ENCODE data around the gene IGLL5.

Gene IGLL5

DNA sequence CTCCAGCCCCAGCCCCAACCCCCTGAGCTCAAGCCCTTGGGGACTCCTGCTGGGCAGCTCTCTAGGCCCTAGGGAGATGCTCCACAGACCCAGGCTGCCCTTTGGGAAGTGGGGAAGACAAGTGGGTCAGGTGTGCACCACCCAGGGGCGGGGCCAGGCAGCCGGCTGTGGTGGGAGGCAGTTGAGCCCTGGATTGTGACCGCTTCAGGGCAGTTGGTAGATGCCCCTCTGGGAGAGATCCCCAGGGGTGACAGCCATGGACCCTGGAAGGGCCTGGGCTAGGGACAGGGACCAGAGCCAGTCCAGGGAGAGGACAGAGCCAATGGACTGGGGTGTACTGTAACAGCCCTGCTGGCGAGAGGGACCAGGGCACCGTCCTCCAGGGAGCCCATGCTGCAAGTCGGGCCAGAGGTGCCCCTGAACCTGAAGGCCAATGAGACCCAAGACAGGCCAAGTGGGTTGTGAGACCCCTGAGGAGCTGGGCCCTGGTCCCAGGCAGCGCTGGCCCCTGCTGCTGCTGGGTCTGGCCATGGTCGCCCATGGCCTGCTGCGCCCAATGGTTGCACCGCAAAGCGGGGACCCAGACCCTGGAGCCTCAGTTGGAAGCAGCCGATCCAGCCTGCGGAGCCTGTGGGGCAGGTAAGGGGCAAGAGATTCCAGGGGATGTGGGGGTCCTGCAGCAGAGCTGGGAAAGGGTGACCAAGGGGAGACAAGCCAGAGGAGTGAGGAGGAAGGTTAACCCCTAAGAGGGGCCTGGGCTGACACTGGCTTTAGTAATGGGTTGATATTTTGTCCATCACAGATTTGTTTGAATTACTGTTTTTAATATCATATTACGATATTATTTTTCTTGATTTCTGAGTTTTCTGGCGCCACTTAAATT is at the start of gene IGLL5:
Gene IGLL5, plus strand, starts transcription at position 196 of the 883 bp plus-strand sequence. Its CDS starts 238 bp downstream, at position 434.
- no peak for DNase-seq

DNA sequence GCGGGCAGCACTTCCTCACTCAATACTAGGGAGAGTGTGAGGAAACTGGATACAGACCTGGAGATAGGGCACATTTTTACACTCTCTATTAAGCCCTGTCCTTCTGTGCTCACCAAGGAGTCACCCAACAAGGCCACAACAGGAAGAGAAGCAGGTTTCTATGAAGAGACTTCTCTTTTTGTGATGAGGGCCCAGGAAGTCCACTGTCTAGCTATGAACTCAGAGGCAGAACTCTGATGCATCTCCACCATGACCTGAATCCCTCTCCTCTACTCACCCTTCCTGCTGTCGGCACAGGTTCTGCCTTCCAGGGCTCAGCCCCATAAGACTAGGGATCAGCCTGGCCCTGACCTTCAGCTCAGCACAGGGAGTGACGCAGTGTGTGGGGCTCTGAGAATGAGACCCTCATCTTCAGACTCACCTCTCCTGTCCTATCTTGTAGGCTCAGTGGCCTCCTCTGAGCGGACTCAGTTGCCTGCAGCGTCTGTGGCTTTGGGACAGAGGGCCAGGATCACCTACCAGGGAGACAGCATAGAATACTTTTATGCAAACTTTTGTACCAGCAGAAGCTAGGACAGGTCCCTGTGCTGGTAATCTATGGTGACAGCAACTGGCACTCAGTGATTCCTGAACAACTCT is 49.3 kb upstream of the IGLL5 start:
- no peak for DNase-seq

DNA sequence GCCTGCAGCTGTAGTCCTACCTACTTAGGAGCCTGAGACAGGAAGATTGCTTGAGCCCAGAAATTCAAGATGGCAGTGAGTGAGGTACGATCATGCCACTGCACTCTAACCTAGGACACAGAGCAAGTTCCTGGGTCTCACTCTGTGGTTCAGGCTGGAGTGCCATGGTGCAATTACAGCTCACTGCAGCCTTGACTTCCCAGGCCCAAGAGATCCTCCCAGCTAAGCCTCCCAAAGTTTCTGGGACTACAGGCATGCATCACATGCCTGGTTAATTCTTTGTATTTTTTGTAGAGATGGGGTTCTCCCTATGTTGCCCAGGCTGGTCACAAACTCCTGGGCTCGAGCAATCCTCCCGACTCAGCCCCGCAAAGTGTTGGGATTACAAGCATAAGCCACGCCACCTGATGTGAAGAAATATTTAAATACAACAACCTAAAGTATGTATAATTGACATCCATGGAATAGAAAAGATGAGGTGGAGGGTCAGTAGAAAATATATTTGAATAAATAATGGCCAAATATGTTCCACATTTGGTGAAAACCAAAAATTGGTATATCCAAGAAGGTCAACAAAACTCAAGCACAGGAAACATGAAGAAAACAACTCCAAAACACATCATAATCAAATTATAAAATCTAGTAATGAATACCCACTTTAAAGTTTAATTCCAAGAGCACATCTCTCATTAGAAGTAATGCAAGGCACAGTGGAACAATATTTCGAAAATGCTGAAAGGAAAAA is 47.9 kb upstream of the IGLL5 start:
- DNase-seq, result no peak

DNA sequence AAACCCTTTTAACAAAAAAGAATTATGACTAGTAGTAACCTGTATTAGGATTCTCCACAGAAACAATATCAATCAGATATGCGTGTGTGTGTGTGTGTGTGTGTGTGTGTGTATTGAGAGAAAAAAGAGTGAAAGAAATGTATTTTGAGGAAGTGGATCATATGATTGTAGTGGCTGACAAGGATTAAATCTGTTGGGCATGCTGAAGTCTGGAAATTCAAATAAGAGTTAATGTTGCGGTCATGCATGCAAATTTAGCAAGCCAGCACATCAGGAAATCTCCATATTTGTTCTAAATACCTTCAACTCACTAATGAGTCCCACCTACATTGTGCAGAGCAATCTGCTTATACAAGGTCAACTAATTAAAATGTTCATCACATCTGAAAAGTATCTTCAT is 46.8 kb upstream of the IGLL5 start:
- no peak for DNase-seq

DNA sequence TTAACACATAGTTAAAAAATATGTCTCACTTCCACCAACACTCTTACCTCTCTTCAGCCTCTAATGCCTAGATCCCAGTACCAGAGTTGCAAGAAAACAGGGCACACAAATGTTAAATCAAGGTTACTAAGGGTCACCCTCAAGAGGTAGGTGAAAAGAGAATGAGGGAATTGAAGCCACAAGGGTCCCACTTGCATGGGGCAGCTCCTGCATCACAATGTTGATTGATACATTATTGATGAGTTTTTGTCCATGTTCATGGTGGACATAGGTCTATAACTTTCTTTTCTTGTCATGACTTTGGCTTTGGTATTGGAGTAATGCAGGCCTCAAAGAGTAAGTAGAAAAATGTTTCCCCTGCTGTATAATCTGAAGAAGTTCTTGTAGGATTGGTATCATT is 46.0 kb upstream of the IGLL5 start:
- no peak for DNase-seq

DNA sequence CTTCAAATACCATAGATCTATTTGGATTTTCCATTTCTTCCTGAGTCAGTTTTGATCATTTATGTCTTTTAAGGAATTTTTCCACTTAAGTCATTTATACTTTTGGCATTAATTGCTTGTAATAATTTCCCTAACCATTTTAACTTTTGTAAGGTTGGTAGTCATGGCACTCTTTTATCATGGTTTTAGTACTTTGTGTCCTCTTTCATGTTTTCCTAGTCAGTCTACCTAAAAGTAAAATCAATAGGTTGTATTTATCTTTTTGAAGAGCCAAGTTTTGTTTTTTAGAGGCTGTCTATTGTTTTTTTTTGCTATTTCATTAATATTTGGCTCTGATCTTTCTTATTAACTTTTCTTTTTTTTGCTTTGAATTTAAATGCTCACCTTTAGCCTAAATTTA is 45.5 kb upstream of the IGLL5 start:
- DNase-seq, result no peak

DNA sequence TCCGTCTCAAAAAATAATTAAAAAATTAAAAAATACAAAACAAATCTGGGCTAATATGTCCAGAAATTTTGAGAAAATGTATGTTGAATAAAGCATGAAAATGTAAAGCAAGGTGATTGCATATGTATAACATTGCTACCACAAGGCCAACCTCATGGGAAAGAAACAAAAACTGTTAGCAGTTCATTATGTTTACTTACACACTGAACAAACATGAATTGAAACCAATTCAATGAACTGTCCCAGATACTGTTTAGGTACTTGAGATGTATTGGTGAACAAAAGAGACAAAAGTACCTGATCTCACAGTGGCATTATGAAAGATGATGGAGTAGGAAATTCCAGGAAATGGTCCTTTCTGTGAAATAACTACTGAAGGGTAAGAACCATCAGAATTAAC is 43.8 kb upstream of the IGLL5 start:
- DNase-seq, result no peak

DNA sequence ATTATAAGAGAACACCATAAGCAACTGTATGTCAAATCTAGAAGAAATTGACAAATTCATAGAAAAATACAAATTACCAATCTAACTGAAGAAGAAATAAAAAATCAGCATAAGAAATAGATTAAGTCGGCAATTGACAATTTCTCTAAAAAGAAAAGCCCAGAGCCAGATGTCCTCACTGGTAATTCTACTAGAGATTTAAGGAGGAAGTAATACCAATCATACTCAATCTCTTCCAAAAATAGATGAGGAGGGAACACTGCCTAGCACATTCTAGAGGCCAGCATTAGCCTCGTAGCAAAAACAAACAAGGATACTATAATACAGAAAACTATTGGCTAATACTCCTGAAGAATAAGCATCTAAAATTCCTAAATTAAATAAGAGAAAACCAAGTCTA is 40.4 kb upstream of the IGLL5 start:
- no peak for DNase-seq

DNA sequence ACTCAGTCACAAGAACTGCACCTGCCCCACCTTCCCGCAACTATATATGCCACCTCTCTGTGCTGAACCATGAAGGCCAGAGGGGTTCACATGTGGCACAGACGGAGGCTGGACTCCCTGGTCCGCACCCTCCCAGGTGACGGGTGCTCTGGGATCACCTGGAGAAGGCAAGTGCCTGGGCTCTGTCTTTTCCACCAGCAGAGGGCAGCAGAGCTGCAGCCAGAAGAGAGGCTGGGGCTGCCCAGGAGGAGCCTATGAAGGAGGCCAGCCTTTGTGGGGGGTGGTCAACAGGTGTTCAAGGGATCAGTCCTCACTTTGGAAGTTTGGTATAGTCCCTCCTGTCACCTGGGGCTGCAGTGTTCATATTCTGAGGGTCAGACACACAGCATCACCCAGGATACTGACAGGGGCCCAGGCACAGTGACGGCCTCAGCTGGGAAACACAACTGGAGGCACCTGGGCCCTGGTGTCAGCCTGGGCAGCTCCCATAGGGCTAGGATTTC is 39.2 kb upstream of the IGLL5 start:
- no peak for DNase-seq

DNA sequence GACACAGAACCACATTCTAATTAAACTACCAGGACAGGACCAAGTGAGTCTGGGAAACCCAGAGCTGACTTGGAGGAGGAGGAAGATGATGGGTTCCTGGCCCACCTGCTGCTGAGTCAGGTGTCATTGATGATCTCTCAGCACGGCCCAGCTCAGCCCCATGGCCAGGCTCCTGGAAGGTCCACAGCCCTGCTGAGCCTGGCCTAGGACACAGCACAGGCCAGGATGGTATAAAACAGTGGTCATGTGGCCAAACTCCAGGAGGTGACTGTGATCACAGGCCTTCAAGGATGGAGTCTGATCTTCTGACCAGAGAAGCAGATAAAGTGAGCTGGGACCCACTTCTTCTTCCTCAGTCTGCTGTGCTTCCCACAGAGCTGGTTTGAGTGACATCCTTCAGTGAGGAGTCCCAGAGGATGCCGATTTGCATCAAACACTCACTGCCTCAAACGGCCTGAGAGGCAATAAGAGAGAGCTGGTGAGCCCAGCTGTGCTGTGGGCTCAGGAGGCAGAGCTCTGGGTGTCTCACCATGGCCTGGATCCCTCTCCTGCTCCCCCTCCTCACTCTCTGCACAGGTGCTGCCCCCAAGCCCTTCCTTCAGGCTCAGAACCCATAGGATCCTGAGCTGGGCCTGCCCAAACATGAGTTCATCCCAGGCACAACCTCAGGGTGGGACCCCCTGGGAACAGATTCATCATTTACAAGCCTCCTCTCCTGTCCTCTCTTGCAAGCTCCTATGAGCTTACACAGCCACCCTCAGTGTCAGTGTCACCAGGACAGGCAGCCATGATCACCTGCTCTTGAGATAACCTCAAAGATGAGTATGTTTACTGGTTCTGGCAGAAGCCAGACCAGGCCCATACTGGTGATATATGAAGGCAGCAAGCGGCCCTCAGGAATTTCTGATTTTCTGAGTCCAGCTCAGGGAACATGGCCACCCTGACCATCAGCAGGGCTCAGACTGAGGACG is 37.7 kb upstream of the IGLL5 start:
- DNase-seq, result no peak

DNA sequence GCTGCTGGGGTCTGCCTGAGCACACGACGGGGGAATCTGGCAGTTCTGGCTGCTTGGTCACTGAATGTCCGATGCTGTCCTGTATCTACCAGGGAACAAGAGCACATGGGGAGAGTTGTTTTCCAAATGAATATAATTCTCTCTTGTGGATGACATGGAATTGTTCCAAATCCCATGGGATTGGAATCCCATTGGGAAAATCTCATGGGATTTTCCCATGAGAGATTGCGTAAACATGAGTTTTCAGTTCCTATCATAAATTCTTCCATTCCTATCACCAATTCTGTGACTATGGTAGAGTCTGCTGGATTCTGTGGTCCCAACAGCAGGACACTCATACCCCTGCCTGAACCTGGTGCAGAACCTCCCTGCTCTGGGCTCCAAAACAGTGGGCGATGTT is 35.6 kb upstream of the IGLL5 start:
- DNase-seq, result no peak

DNA sequence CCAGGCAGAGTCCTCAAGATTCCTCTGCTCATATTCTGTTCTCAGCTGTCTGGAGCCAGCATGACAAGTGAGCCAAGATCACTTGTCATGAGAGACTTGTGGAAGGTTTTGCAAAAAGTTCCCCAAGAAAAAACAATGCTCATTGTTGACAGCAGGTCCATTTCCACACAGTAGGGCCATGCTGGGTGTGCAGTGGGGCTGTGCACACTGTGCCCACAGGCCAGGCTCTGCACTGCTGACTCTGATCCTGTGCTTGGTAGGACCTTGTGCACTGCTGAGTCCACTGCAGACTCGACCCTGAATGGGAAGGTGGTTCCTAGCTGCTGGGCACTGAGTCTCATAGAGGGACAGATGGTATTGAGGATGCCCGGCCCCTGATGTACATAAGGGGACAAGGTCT is 33.9 kb upstream of the IGLL5 start:
- DNase-seq, result no peak

DNA sequence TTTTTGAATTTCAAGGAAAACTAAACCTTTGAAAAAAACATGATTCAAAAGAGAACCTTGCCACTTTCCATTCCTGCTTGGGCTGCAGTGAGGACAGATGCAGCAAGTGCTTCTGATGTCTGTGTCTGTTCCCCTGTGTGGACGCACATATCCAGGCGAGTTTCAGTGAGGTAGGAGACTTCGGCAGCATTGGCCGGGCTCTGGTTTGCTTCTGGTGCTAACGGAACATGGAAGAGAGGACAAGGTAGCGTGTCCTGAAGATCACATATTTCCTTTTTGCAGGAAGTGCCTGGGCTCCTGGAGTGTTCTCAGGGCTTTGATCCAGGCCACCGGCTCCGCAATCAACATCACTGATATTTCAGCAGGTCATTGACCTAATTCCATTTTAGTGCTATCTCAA is 33.1 kb upstream of the IGLL5 start:
- DNase-seq, result no peak

DNA sequence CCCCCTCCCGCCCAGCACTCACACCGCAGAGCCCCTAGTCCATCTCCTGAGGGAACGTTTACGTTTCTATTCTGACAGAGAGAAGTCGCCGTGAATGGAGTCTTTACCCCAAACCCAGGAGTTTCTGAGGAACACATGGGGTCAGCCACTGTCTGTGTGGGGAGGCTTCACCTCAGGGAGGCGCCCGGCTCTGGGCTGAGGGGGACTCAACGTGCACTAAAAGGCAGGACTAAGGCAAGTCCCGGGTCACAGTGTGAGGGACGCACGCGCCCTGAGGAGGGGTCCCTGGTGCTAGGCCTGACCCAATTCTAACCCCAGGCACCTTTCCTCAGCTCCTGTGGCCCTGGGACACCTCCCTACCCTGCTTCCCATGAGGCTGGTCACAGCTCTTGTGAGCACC is 32.5 kb upstream of the IGLL5 start:
- DNase-seq, result no peak

DNA sequence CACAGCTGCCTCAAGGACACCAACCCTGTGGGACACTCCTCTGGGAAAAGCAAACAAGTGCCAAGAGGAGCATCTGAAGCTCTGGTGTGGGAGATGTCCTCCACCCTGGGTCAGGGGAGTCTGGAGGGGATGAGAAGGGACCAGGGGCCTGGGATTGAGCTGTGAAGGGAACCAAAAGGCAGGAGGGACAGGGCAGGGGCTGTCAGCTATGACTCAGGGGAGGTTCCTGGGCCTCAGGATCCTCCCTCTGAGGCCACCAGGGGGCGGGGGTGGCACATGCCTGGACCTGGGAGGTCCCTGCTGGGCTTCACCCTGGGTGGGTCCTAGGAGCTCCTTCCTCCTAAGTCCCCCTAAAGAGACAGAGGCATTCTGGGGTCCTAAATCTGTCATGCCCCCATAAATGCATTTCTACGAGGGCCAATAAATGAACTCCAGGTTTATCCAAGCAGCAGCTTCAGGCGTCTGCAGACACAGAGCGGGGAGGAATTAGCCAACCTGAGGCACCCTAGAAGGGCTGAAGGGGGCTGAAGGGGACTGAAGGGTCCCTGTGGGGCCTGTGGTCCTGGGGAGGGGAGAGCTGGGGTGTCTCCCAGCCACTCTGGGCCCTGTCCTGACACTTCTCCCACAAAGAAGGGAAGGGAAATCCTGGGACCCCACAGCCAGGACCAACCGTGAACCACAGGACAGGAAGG is 31.9 kb upstream of the IGLL5 start:
- no peak for DNase-seq

DNA sequence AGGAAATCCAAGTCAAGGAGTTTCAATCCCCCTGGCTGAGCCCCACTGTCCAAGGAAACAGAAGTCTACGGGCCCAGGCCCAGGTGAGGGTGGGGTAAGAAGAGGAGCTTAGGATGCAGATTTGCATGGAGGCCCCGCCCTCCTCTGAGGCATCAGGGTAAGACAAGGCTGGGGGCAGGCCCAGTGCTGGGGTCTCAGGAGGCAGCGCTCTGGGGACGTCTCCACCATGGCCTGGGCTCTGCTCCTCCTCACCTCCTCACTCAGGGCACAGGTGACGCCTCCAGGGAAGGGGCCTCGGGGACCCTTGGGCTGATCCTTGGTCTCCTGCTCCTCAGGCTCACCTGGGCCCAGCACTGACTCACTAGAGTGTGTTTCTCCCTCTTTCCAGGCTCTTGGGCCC is 31.3 kb upstream of the IGLL5 start:
- no peak for DNase-seq

DNA sequence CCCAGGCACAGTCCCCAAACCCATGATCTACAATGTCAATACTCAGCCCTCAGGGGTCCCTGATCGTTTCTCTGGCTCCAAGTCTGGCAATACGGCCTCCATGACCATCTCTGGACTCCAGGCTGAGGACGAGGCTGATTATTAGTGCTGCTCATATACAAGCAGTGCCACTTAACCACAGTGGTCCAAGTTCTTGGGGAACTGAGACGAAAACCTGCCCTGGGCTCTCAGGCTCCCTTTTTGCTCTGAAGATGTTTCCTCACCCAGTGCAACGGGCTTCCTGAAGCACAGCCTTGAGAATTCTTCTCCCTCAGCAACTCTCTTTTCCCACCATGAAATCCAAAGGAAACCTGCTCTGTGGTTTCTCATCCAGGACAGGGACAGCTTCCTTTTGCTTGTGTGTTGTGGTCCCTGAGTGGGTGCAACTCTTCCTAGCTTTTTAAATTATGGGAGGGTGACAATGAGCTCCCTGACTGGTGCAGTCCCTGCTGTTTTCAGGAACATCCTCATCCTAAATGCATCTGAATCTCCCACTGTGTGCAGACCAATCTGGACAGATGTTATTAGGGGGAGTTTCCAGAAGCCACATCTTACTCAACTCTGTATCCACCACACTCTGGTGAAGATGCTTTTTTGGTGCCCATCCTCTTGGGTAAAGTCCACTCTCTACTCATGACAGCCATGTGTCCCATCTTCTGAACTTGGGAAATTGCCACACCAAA is 30.6 kb upstream of the IGLL5 start:
- DNase-seq, result no peak

DNA sequence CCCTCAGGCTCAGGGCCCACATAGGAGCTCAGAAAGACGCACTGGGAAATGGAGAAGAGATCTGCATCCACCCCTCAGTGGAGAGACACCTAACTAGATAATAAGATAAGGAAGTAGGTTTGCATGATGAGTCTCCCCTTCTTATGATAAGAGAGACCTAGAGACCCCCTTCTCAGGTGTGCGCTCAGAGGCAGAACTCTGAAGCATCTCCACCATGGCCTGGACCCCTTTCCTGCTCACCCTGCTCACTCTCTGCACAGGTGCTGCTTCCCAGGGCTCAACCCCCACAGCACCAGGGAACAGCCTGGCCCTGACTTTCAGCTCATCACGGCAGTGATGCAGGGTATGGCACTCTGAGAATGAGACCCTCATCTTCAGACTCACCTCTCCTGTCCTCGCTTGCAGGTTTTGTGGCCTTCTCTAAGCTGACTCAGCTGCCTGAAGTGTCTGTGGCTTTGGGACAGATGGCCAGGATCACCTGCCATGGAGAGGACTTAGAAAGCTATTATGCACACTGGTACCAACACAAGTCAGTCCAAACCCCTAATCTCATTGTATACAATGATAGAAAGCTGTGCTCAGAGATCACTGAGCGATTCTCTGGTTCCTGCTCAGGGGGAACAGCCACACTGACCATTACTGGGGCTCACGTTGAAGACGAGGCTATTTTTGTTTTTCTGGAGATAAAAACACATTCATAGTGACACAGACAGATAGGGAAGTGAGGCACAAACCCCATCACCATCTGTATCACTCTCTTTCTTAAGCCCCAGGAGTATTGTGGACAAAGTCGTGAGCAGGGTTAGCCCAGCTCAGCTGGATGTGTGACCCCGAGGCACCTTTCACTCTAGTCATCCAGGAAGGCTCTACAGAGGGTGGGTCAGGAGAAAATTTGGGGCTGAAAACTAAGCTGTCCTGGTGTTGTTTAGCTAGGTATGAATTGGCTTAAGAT is 29.7 kb upstream of the IGLL5 start:
- DNase-seq, result no peak

DNA sequence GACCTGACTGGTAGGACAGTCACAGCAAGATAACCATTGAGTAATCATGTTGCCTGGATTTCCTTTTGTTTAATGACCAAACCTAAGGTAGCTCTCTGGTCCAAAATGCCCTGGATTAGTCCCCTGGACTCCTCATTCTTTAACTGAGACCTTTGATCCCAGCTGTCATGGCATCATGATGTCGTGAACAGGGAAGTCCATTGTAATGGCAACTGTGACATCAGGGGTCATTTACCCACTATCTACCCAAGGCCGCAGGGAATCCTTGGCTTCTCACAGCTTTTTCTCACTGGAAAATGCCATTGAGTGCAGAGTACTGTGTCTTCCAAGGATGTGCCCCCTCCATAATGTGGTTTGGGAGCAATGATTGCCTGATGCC is 29.1 kb upstream of the IGLL5 start:
- DNase-seq, result no peak

DNA sequence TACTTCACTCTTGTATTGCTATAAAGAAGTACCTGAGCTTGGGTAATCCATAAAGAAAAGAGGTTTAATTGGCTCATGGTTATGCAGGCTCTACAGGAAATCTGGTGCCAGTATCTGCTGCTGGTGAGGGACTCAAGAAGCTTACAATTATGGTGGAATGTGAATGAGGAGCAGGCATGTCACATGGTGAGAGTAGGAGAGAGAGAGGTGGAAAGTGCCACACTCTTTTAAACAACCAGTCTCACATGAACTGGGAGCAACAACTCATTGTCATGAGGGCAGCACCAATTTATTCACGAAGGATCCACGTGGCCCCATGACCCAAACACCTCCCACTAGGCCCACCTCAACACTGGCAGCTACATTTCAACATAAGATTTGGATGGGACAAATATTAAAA is 24.6 kb upstream of the IGLL5 start:
- no peak for DNase-seq

All from left hindlimb (tissue), 1 donor.